ENCODE data around the gene UBTD1. TPM values are rescaled to one million over a fixed set of nuclear protein-coding genes. Genes with fewer than 3 reads are reported as not detected.

Gene UBTD1
- total RNA-seq, 6 experiments from 2014 or later, result 5.4 to 8.8 (median 7.0) TPM

GRCh38 chr10:97597778-97598177 is 99.1 kb downstream of the UBTD1 start:
- no peak for ATAC-seq
- Histone ChIP-seq H3K4me3 (no peak overlapping the region), H3K36me3 (peaks cover 0 to 28% (median 0%) of the 10 kb centered on the region in 4 donors), H3K4me1 (peaks cover 0 to 31% (median 3%) of the 10 kb centered on the region in 4 donors), H3K9me3 (no peaks in the 10 kb centered on the region), H3K27me3 (no peaks in the 10 kb centered on the region), H3K27ac (peak overlapping the region in 2 of 3 donors; percentile 30 to 62)
- TF ChIP-seq, protein P1, sequence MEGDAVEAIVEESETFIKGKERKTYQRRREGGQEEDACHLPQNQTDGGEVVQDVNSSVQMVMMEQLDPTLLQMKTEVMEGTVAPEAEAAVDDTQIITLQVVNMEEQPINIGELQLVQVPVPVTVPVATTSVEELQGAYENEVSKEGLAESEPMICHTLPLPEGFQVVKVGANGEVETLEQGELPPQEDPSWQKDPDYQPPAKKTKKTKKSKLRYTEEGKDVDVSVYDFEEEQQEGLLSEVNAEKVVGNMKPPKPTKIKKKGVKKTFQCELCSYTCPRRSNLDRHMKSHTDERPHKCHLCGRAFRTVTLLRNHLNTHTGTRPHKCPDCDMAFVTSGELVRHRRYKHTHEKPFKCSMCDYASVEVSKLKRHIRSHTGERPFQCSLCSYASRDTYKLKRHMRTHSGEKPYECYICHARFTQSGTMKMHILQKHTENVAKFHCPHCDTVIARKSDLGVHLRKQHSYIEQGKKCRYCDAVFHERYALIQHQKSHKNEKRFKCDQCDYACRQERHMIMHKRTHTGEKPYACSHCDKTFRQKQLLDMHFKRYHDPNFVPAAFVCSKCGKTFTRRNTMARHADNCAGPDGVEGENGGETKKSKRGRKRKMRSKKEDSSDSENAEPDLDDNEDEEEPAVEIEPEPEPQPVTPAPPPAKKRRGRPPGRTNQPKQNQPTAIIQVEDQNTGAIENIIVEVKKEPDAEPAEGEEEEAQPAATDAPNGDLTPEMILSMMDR (IDR thresholded peaks at IDR 0.05), result no peak
- TF ChIP-seq POLR2A (IDR thresholded peaks at IDR 0.05), result no peak
- 82% methylated on average over 2 of the region's 2 CpGs for WGBS (ENCODE audit: insufficient coverage, low coverage, low lambda C conversion rate, missing lambda C conversion rate)
- intact Hi-C loops (cut with DNase I), result no loop called here
- DNase-seq, result no peak

GRCh38 chr10:97598407-97599271 is 99.9 kb downstream of the UBTD1 start:
- peaks cover 0 to 31% (median 3%) of the 10 kb centered on the region in 4 donors for H3K4me1 ChIP-seq
- DNase-seq (peak in 1 of 3 donors; percentile 27), ATAC-seq (no peak)
- H3K27me3 ChIP-seq, result no peaks in the 10 kb centered on the region
- no peaks in the 10 kb centered on the region for H3K9me3 ChIP-seq
- no peak for TF ChIP-seq POLR2A (IDR thresholded peaks at IDR 0.05)
- TF ChIP-seq, protein P1 (IDR thresholded peaks at IDR 0.05), result no peak
- H3K4me3 ChIP-seq, result no peak overlapping the region
- WGBS (ENCODE audit: insufficient coverage, low coverage, low lambda C conversion rate, missing lambda C conversion rate), result 78% methylated on average over 4 of the region's 19 CpGs
- peak overlapping the region in 1 of 3 donors; percentile 62 for H3K27ac ChIP-seq
- intact Hi-C loops (cut with DNase I), result no loop called here
- peaks cover 0 to 37% (median 0%) of the 10 kb centered on the region in 4 donors for H3K36me3 ChIP-seq

DNA sequence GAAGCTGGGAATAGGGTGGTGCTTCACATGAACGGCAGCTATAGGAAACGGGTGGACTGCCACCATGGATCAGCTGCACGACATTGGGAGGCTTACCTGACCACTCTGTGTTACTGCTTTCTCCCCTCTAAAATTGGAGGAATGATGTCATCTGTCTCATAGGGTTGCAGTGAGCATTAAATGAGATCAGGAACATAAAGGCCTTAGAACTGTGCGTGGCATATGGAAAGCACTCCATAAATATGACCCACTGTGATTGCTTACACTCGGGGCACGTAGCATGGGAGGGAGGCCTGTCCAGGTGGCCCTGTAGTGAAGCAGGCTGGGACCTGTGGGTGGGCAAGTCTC is 100.5 kb downstream of the UBTD1 start:
- no peak for TF ChIP-seq POLR2A (IDR thresholded peaks at IDR 0.05)
- TF ChIP-seq, protein P1 (IDR thresholded peaks at IDR 0.05), result no peak
- H3K27ac ChIP-seq, result no peak overlapping the region
- intact Hi-C loops (cut with DNase I), result no loop called here
- ATAC-seq, result no peak
- DNase-seq, result no peak
- no peaks in the 10 kb centered on the region for H3K27me3 ChIP-seq
- peaks cover 0 to 31% (median 3%) of the 10 kb centered on the region in 4 donors for H3K4me1 ChIP-seq
- no peaks in the 10 kb centered on the region for H3K9me3 ChIP-seq
- H3K4me3 ChIP-seq, result no peak overlapping the region
- peaks cover 0 to 43% (median 0%) of the 10 kb centered on the region in 4 donors for H3K36me3 ChIP-seq
- WGBS (ENCODE audit: insufficient coverage, low coverage, low lambda C conversion rate, missing lambda C conversion rate), result 93% methylated on average over 3 of the region's 6 CpGs

DNA sequence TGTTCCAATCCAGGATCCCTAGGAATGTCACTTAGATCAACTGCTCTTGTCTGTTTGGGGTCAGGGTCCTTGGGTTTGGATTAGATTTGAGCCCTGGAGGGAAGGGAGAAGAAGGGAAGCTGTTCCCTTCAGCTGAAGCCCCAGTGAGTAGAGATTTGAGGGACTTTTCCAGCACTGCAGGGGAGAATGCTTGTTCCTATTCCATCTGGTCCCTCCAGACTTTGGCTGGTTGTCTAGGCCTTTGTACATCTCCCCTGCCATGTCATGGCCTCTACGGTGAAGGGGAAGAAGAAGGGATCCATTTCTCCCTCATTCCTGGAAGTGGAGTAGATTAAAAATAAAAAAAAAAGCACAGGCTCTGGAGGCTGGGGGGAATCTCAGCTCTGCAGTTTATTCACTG is 101.9 kb downstream of the UBTD1 start:
- TF ChIP-seq POLR2A (IDR thresholded peaks at IDR 0.05), result no peak
- TF ChIP-seq, protein P1 (IDR thresholded peaks at IDR 0.05), result no peak
- Histone ChIP-seq H3K4me3 (no peak overlapping the region), H3K27ac (no peak overlapping the region), H3K4me1 (peaks cover 0 to 25% (median 3%) of the 10 kb centered on the region in 4 donors), H3K27me3 (no peaks in the 10 kb centered on the region), H3K9me3 (no peaks in the 10 kb centered on the region), H3K36me3 (peaks cover 0 to 51% (median 0%) of the 10 kb centered on the region in 4 donors)
- ATAC-seq (no peak), DNase-seq (no peak)
- intact Hi-C loops (cut with DNase I), result no loop called here
- WGBS (ENCODE audit: insufficient coverage, low coverage, low lambda C conversion rate, missing lambda C conversion rate), result 86% methylated on average over 1 of the region's 1 CpG
